MV-4-11 (cell line): ENCODE data around the gene TRPV3.
A peak's percentile ranks its signal among the peaks of the same experiment; 100 is the strongest.

ENCODE experiments used
- DNase-seq: peaks from one replicate; lab custom pipeline; 2025; lab: John Stamatoyannopoulos, UW

TRPV3 gene

GRCh38 chr17:3546521-3546920 lies 11.1 kb downstream of the TRPV3 start:
- no peak for DNase-seq

- no peak for DNase-seq
These were observed 12.5 kb downstream of the TRPV3 start for GRCh38 chr17:3545151-3545550.

DNA sequence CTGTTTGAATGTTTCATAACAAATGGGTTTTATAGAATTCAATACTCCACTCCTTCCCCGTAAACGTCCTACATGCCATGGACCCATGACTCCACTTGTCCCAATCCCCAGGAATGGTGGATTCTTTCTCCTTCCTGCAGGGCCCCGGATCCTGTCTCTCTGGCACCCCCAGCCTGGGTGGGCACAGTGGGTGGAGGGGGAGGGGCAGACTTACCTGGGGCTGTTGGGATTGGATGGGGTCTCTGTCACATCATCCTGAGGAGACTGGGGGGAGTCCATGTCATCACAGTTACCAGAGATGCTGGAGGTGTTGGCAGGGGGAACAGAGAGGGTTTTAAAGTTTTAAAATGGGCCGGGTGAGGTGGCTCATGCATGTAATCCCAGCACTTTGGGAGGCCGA lies 13.2 kb downstream of the TRPV3 start:
- no peak for DNase-seq

DNA sequence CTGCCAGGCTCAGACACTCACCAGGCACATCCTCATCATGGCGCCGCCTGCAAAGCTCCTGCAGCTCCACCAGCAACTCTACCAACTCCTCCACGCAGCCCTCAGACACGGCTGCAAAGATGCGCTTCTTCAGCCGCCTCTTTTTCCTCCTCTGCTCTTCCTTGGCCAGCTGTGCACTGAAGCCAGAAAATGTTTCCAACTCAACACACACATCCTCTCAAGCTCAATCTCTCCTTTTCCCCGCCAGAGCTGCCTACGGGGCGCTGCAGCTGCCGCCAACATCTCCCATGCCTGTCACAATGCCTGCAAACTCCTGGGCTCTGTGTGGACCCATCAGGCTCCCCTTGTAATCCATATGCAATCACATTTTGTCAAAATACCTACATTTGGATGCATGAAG lies 14.2 kb downstream of the TRPV3 start:
- DNase-seq: no peak

- no peak for DNase-seq
These were observed 15.1 kb downstream of the TRPV3 start for GRCh38 chr17:3542410-3543088.

GRCh38 chr17:3539881-3540540 lies 17.6 kb downstream of the TRPV3 start:
- peak; percentile 17 for DNase-seq

- DNase-seq: no peak
These were observed 20.9 kb downstream of the TRPV3 start for GRCh38 chr17:3536716-3537115.

DNA sequence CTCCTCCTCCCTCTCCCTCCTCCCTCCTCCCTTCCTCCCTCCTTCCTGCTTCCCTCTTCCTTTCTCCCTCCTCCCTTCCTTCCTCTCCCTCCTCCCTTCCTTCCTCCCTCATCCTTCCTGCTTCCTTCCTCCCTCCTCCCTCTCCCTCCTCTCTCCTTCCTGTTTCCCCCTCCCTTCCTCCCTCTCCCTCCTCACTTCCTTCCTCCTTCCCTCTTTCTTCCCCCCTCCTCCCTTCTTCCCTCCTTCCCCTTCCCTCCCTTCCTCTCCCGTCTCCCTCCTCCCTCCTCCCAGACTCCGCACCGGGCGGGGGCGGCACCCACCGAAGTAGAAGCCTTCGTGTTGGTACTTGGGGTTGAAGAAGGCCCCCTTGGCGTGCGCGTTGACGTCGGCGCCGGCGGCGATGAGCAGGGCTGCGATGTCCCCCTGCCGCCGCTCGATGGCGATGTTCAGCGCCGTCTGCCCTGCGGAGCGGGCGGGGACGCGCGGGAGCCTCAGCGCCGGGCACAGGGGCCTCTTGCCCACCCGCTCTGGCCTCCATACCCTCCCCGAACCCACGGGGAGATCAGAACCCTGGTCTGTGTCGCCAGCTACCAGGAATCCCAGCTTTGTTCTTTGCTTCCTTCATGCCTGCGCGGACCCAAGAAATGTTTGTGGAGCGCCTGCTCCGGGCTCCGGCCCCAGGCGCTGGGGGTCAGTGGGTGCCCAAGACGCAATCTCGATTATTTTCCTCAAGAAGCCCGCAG lies 22.2 kb downstream of the TRPV3 start:
- peak; percentile 70 for DNase-seq

DNA sequence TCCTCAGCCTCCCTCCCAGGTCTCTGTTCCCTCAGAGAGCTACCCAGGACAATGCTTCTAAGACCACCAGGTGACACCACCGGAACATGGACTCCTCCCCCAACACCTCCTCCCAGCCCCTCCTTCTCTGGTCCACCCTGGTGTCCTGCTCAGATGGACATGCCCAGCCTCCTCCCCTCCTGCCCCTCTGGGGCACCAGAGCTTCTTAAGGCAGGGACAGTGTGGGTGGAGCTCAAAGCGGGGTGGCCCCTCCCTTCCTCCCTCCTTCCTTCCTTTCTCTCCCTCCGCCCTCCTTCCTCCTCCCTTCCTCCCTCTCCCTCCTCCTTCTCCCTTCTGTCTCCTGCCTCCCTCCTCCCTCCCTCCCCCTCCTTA lies 22.7 kb downstream of the TRPV3 start:
- DNase-seq: peak; percentile 29

GRCh38 chr17:3533752-3534151 lies 23.9 kb downstream of the TRPV3 start:
- no peak for DNase-seq

GRCh38 chr17:3532859-3533142 lies 24.8 kb downstream of the TRPV3 start:
- no peak for DNase-seq

DNA sequence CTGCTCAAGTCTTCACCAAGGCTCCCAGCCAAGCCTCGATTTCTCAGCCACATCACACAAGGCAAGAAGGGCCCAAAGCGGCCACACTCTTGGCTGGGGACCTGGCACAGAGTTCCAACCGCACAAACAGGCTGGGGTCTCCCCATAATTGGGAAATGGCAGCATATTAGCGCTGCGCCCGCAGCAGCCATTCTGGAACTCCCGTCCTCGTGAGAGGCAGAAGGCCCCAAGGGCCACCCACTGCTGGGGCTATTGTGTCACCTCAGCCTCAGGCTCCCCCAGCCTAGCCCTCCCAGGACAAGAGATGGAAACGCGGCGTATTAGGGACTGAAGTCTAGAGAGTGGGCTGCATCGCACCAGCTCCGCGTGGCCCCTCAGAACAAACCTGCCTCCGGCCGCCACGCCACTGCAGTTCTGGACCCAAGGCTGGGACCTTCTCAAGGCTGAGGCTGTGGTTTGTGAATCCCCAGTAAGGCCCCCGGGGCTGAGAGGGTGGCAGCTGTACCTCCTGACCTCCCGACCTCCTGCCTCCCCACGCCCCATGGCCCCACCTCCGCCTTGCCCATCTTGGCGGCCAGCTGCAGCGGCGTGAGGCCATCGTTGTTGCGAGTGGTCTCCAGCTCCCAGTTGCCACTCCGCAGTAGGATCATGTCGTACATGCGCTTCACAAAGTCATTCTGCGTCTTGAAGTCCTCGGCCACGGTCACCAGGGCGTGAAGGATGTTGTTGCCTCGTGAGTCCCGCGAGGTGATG lies 25.3 kb downstream of the TRPV3 start:
- DNase-seq: no peak

- no peak for DNase-seq
These were observed 26.1 kb downstream of the TRPV3 start for GRCh38 chr17:3531266-3532101.

- DNase-seq: no peak
These were observed 27.5 kb downstream of the TRPV3 start for GRCh38 chr17:3529817-3530741.

- DNase-seq: no peak
These were observed 28.6 kb downstream of the TRPV3 start for GRCh38 chr17:3528880-3529511.

GRCh38 chr17:3528403-3528851 lies 29.2 kb downstream of the TRPV3 start:
- no peak for DNase-seq

DNA sequence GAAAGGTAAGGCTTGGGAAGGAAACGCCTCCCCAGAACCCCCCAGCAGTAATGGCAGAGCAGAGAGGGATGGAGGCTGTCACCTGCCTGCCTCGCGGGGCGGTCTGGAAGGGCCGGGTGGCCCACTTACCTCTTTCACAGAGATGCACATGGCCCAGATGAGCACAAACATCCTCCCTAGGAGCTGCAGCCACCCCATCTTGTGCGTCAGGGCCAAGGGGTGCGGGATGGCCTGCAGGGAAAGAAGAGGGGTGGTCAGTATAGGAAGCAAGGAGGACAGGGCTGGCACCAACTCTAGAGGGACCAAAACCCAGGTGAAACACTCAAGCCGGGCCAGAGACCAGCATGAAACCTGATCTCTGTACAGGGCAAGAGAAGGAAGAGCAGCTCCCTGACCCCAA lies 29.7 kb downstream of the TRPV3 start:
- no peak for DNase-seq

DNA sequence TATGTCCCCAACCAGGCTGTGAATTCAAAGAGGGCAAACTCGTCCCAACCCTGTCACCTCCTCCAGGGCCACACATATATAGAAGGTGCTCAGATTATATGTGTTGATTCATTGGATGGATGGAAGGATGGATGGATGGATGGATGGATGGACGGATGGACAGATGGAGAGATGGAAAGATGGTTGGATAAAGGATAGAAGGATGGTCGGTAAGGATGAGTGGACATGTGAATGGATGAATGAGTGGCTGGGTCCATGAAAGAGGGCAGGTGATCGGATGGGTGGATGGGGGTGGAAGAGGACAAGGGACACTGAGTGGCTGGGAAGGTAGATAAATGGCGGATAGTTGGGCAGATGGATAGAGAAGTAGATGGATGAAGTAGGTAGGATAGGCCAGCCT lies 30.1 kb downstream of the TRPV3 start:
- no peak for DNase-seq

GRCh38 chr17:3526971-3527370 lies 30.6 kb downstream of the TRPV3 start:
- DNase-seq: no peak

- DNase-seq: no peak
These were observed 31.1 kb downstream of the TRPV3 start for GRCh38 chr17:3526491-3526890.
